ENCODE measurements around the gene GATAD2B. TPM values are rescaled to one million over a fixed set of nuclear protein-coding genes. Genes with fewer than 3 reads are reported as not detected.
A peak's percentile ranks its signal among the peaks of the same experiment; 100 is the strongest.
"Not testable (repeated sequence)": the region's sequence is repeated elsewhere in the genome, so short reads cannot be mapped to it uniquely, and the experiment has no call there.

The GATAD2B gene
- total RNA-seq, 1 donor, result 11.6 TPM

DNA sequence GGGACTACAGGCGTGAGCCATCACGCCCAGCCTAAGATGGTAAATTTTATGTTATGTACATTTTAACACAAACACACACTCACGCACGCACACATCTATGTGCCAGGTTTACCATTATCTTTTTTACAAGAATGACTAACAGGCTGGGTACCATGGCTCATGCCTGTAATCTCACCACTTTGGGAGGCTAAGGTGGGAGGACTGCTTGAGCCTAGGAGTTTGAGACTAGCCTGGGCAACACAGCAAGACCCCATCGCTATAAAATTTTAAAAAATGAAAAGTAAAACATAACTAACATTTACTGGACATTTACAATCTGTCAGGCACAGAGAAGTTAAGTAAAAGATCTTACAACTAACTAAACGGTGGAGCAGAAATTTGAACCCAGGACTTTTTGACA is 14.7 kb downstream of the GATAD2B start:
- peak; percentile 53 for DNase-seq (ENCODE audit: insufficient read length, low spot score, missing footprints)
- TF ChIP-seq, protein P1, sequence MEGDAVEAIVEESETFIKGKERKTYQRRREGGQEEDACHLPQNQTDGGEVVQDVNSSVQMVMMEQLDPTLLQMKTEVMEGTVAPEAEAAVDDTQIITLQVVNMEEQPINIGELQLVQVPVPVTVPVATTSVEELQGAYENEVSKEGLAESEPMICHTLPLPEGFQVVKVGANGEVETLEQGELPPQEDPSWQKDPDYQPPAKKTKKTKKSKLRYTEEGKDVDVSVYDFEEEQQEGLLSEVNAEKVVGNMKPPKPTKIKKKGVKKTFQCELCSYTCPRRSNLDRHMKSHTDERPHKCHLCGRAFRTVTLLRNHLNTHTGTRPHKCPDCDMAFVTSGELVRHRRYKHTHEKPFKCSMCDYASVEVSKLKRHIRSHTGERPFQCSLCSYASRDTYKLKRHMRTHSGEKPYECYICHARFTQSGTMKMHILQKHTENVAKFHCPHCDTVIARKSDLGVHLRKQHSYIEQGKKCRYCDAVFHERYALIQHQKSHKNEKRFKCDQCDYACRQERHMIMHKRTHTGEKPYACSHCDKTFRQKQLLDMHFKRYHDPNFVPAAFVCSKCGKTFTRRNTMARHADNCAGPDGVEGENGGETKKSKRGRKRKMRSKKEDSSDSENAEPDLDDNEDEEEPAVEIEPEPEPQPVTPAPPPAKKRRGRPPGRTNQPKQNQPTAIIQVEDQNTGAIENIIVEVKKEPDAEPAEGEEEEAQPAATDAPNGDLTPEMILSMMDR (IDR thresholded peaks at IDR 0.05; ENCODE audit: extremely low read depth, low read depth, low read length), result no peak
- Histone ChIP-seq H3K27ac (ENCODE audit: low read depth, low read length) (no peak overlapping the region), H3K9me3 (ENCODE audit: low read depth, low read length) (no peaks in the 10 kb centered on the region), H3K4me2 (ENCODE audit: insufficient read depth, low read length) (no peak overlapping the region), H3K79me2 (ENCODE audit: insufficient read depth, low read length) (peaks cover 91% of the 10 kb centered on the region), H4K20me1 (ENCODE audit: insufficient read depth, low read length) (peaks cover 56% of the 10 kb centered on the region), H2AFZ (ENCODE audit: low read length) (no peak overlapping the region), H3K4me3 (ENCODE audit: insufficient read depth, low read length) (no peak overlapping the region), H3K27me3 (ENCODE audit: insufficient read depth, low read length) (no peaks in the 10 kb centered on the region), H3K4me1 (ENCODE audit: insufficient read depth, low read length) (peaks cover 15% of the 10 kb centered on the region), H3K36me3 (ENCODE audit: insufficient read depth, low read length) (no peaks in the 10 kb centered on the region)

DNA sequence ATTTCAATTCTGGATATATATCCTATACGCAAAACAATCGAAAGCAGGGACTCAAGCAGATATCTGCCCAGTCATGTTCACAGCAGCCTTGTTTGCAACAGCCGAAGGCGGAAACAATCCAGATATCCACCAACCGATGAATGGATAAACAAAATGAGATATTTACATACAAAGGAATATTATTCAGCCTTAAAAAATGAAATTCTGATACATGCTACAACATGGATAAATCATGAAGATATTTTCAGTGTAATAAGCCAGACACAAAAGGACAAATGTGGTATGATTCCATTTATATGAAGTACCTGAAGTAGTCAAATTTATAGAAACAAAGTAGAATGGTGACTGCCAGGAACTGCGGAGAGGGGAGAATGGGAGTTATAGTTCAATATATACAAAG is 15.6 kb downstream of the GATAD2B start:
- DNase-seq (ENCODE audit: insufficient read length, low spot score, missing footprints), result no peak
- Histone ChIP-seq H3K4me2 (ENCODE audit: insufficient read depth, low read length) (no peak overlapping the region), H3K4me3 (ENCODE audit: insufficient read depth, low read length) (no peak overlapping the region), H3K27ac (ENCODE audit: low read depth, low read length) (no peak overlapping the region), H4K20me1 (ENCODE audit: insufficient read depth, low read length) (peaks cover 58% of the 10 kb centered on the region), H3K27me3 (ENCODE audit: insufficient read depth, low read length) (no peaks in the 10 kb centered on the region), H3K9me3 (ENCODE audit: low read depth, low read length) (no peaks in the 10 kb centered on the region), H3K4me1 (ENCODE audit: insufficient read depth, low read length) (peaks cover 15% of the 10 kb centered on the region), H3K36me3 (ENCODE audit: insufficient read depth, low read length) (no peaks in the 10 kb centered on the region), H3K79me2 (ENCODE audit: insufficient read depth, low read length) (peaks cover 91% of the 10 kb centered on the region), H2AFZ (ENCODE audit: low read length) (no peak overlapping the region)
- TF ChIP-seq, protein P1 (IDR thresholded peaks at IDR 0.05; ENCODE audit: extremely low read depth, low read depth, low read length), result no peak

DNA sequence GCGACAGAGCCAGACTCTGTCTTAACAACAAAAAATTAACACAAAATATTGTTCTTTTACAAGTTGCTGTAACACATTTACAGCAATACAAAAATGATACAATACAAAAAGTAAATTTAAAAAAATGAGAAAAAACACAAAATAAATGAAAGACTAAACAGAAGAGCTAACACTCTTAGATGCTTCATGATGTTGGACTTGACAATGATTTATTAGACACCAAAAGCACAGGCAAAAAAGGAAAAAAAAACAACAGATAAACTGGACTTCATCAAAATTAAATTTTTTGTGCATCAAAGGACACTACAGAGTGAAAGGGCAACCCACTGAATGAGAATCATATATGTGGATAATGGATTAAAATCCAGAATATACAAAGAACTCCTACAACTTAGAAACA is 16.4 kb downstream of the GATAD2B start:
- H3K79me2 ChIP-seq (ENCODE audit: insufficient read depth, low read length), result peaks cover 90% of the 10 kb centered on the region
- H3K27ac ChIP-seq (ENCODE audit: low read depth, low read length), result no peak overlapping the region
- H3K4me1 ChIP-seq (ENCODE audit: insufficient read depth, low read length), result peaks cover 15% of the 10 kb centered on the region
- no peak overlapping the region for H2AFZ ChIP-seq (ENCODE audit: low read length)
- no peak for DNase-seq (ENCODE audit: insufficient read length, low spot score, missing footprints)
- no peaks in the 10 kb centered on the region for H3K36me3 ChIP-seq (ENCODE audit: insufficient read depth, low read length)
- peaks cover 52% of the 10 kb centered on the region for H4K20me1 ChIP-seq (ENCODE audit: insufficient read depth, low read length)
- TF ChIP-seq, protein P1 (IDR thresholded peaks at IDR 0.05; ENCODE audit: extremely low read depth, low read depth, low read length), result no peak
- no peak overlapping the region for H3K4me3 ChIP-seq (ENCODE audit: insufficient read depth, low read length)
- H3K4me2 ChIP-seq (ENCODE audit: insufficient read depth, low read length), result no peak overlapping the region
- H3K27me3 ChIP-seq (ENCODE audit: insufficient read depth, low read length), result no peaks in the 10 kb centered on the region
- no peaks in the 10 kb centered on the region for H3K9me3 ChIP-seq (ENCODE audit: low read depth, low read length)

DNA sequence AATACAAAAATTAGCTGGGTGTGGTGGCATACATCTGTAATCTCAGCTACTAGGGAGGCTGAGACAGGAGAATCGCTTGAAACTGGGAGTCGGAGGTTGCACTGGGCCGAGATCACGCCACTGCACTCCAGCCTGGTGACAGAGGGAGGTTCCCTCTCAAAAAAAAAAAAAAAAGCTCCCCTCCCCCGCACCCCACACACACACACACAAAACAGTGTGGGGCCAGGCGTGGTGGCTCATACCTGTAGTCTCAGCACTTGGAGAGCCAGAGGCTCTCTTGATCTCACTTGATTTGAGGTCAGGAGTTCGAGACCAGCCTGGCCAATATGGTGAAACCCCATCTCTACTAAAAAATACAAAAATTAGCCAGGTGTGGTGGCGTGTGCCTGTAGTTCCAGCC is 16.9 kb downstream of the GATAD2B start:
- H3K4me1 ChIP-seq (ENCODE audit: insufficient read depth, low read length), result peaks cover 15% of the 10 kb centered on the region
- H3K36me3 ChIP-seq (ENCODE audit: insufficient read depth, low read length); H3K27me3 ChIP-seq (ENCODE audit: insufficient read depth, low read length); H3K4me2 ChIP-seq (ENCODE audit: insufficient read depth, low read length); DNase-seq (ENCODE audit: insufficient read length, low spot score, missing footprints); H2AFZ ChIP-seq (ENCODE audit: low read length); H3K9me3 ChIP-seq (ENCODE audit: low read depth, low read length); H3K4me3 ChIP-seq (ENCODE audit: insufficient read depth, low read length): not testable (repeated sequence)
- H3K79me2 ChIP-seq (ENCODE audit: insufficient read depth, low read length), result peaks cover 90% of the 10 kb centered on the region
- peaks cover 49% of the 10 kb centered on the region for H4K20me1 ChIP-seq (ENCODE audit: insufficient read depth, low read length)
- H3K27ac ChIP-seq (ENCODE audit: low read depth, low read length), result peak overlapping the region; percentile 1
